Right renal cortex interstitium (tissue), 3 donors: ENCODE measurements around the gene KRTAP10-7. TPM values are rescaled to one million over a fixed set of nuclear protein-coding genes. Genes with fewer than 3 reads are reported as not detected.
"Not testable (repeated sequence)": the region's sequence is repeated elsewhere in the genome, so short reads cannot be mapped to it uniquely, and the experiment has no call there.

Source experiments
- DNase-seq, 3 donors: peaks; one replicate each; pipeline ENCODE4 v3.0.0-alpha.2; 2013; ENCODE audit warnings: low read depth in 3 of 3, low spot score in 2 of 3
- polyA plus RNA-seq, 3 donors: library from polyadenylated mRNA; unstranded; fragments of 120-200 nt; gene quantifications; one replicate each; pipeline ENCODE4 v1.2.1, GENCODE V29; 2013; ENCODE audit not compliant: insufficient read length in 3 of 3

The KRTAP10-7 gene
- polyA plus RNA-seq, 3 donors, result 0.08 TPM; not detected in 2

- DNase-seq, result no peak
These were observed 10.7 kb upstream of the KRTAP10-7 start for GRCh38 chr21:44589586-44590305.

- DNase-seq, result no peak
These were observed 10.1 kb upstream of the KRTAP10-7 start for GRCh38 chr21:44590311-44590721.

GRCh38 chr21:44590897-44591800 is 9.2 kb upstream of the KRTAP10-7 start:
- not testable (repeated sequence) for DNase-seq

GRCh38 chr21:44591801-44592130 is 8.6 kb upstream of the KRTAP10-7 start:
- DNase-seq, result not testable (repeated sequence)

- no peak for DNase-seq
These were observed 7.7 kb upstream of the KRTAP10-7 start, which contains the start of gene KRTAP10-6 for GRCh38 chr21:44592446-44593311. Gene KRTAP10-6 (minus strand): TSS chr21:44592505. CDS start chr21:44592484, 21 bp downstream.

- no peak for DNase-seq
These were observed 6.6 kb upstream of the KRTAP10-7 start for GRCh38 chr21:44593598-44594405.

GRCh38 chr21:44594406-44594916 is 5.9 kb upstream of the KRTAP10-7 start:
- no peak for DNase-seq

GRCh38 chr21:44595524-44595923 is 4.9 kb upstream of the KRTAP10-7 start:
- DNase-seq, result no peak

GRCh38 chr21:44596068-44596725 is 4.2 kb upstream of the KRTAP10-7 start:
- no peak for DNase-seq

- no peak for DNase-seq
These were observed 2.3 kb upstream of the KRTAP10-7 start for GRCh38 chr21:44598061-44598460.

GRCh38 chr21:44599264-44600029 is 950 bp upstream of the KRTAP10-7 start:
- no peak for DNase-seq

GRCh38 chr21:44601091-44601490 is 694 bp downstream of the KRTAP10-7 start:
- not testable (repeated sequence) for DNase-seq

- DNase-seq, result no peak
These were observed 1.4 kb downstream of the KRTAP10-7 start for GRCh38 chr21:44601596-44602462.

GRCh38 chr21:44602463-44602850 is 2.1 kb downstream of the KRTAP10-7 start:
- no peak for DNase-seq

- DNase-seq, result no peak
These were observed 2.9 kb downstream of the KRTAP10-7 start for GRCh38 chr21:44603109-44603875.

GRCh38 chr21:44603911-44604310 is 3.5 kb downstream of the KRTAP10-7 start:
- DNase-seq, result no peak

GRCh38 chr21:44606495-44606894 is 6.1 kb downstream of the KRTAP10-7 start:
- DNase-seq, result no peak
